ENCODE data around the gene B3GNT3. TPM values are rescaled to one million over a fixed set of nuclear protein-coding genes. Genes with fewer than 3 reads are reported as not detected.

B3GNT3 gene
- total and polyA plus RNA-seq, 2 of the 8 experiments (the other 6 are each of a cell fraction or from before 2014, with no cell fraction given) = 1.5 TPM

- Histone ChIP-seq H3K23ac (ENCODE audit: insufficient read length) (no peak overlapping the region), H4K5ac (ENCODE audit: insufficient read length, low read depth, low read length) (no peak overlapping the region), H3K23me2 (ENCODE audit: low read depth, low read length) (no peaks in the 10 kb centered on the region; the same call in 1 of the 2 replicates), H3K4me1 (replicated peaks in 1 of 4; ENCODE audit: control insufficient read depth in 3 of 4, insufficient read depth in 4 of 4, low read length in 3 of 4) (peaks cover 0 to 9% (median 0%) of the 10 kb centered on the region in 4 experiments; a peak in 1 of 7 replicates), H2BK5ac (ENCODE audit: low read depth, low read length) (no peak overlapping the region), H3K27me3 (replicated peaks in 1 of 4; ENCODE audit: control insufficient read depth in 3 of 4, extremely low read depth in 1 of 4, insufficient read depth in 3 of 4, low read length in 3 of 4) (no peaks in the 10 kb centered on the region), H3K79me1 (ENCODE audit: low read depth, low read length) (no peaks in the 10 kb centered on the region; the same call in 1 of the 2 replicates), H2BK15ac (ENCODE audit: low read length) (no peak overlapping the region), H3K79me2 (ENCODE audit: control insufficient read depth in 1 of 2, insufficient read depth in 2 of 2, low read length in 2 of 2) (no peaks in the 10 kb centered on the region), H2AK5ac (ENCODE audit: low read depth, low read length) (no peak overlapping the region), H4K20me1 (replicated peaks in 1 of 2; ENCODE audit: control insufficient read depth in 1 of 2, insufficient read depth in 2 of 2, low read length in 2 of 2) (no peaks in the 10 kb centered on the region), H3K14ac (ENCODE audit: insufficient read length) (no peak overlapping the region), H4K8ac (ENCODE audit: extremely low read depth, insufficient read depth, low read length) (no peak overlapping the region; the same call in 1 of the 2 replicates), H3K4ac (replicated peaks; ENCODE audit: insufficient read length, low read depth, low read length) (no peak overlapping the region), H3K9ac (replicated peaks in 1 of 4; ENCODE audit: extremely low read depth in 1 of 4, low read depth in 3 of 4, low read length in 3 of 4) (no peak overlapping the region), H3K27ac (ENCODE audit: low read depth, low read length) (no peak overlapping the region), H4K91ac (replicated peaks; ENCODE audit: insufficient read length, low read length) (no peak overlapping the region), H2BK12ac (ENCODE audit: low read depth, low read length) (no peak overlapping the region), H3K56ac (replicated peaks; ENCODE audit: insufficient read length, low read depth, low read length) (no peak overlapping the region), H3K4me2 (ENCODE audit: insufficient read depth in 1 of 2, low read depth in 2 of 2, low read length in 2 of 2) (no peak overlapping the region), H2AFZ (ENCODE audit: low read length) (no peak overlapping the region), H3K9me3 (ENCODE audit: insufficient read depth in 2 of 2, low read depth in 1 of 2, low read length in 1 of 2) (no peaks in the 10 kb centered on the region), H2BK120ac (replicated peaks; ENCODE audit: low read depth, low read length) (no peak overlapping the region), H3K18ac (ENCODE audit: extremely low read depth, low read length) (no peak overlapping the region), H3K4me3 (ENCODE audit: extremely low read depth in 1 of 4, insufficient read depth in 2 of 4, low read depth in 3 of 4, low read length in 4 of 4) (no peak overlapping the region), H3K36me3 (ENCODE audit: control insufficient read depth in 2 of 4, insufficient read depth in 4 of 4, low read length in 3 of 4) (no peaks in the 10 kb centered on the region), H2BK20ac (ENCODE audit: low read length) (no peak overlapping the region)
- TF ChIP-seq CTCF (IDR thresholded peaks at IDR 0.05; ENCODE audit: control extremely low read depth in 1 of 3, insufficient read depth in 1 of 3, low read depth in 1 of 3, low read length in 3 of 3) (peak in 1 of 3 experiments; percentile 32; a peak in 1 of 4 replicates), JUND (IDR thresholded peaks at IDR 0.05; ENCODE audit: low read length) (no peak)
- DNase-seq (ENCODE audit: low read depth in 1 of 2, low spot score in 2 of 2) = no peak
- WGBS, 2 experiments (ENCODE audit: extremely low coverage in 1 of 2, insufficient coverage in 1 of 2, insufficient read length in 1 of 2, insufficient replicate concordance in 2 of 2, low coverage in 1 of 2, low lambda C conversion rate in 2 of 2, missing lambda C conversion rate in 1 of 2) = 69% methylated on average over 5 of the region's 5 CpGs; no CpG with 5 or more reads in 1 of the 2 experiments
- no peak for FAIRE-seq
- ChIA-PET CTCF (ENCODE audit: partially characterized antibody) (interaction anchor here (0.7 to 4.1 kb wide), 22 partner anchors 8 to 259 kb away, joined by 3 to 23 read pairs (median 4); no protein-coding TSS in a partner anchor), POLR2A (ENCODE audit: partially characterized antibody) (interaction anchor here (0.9 to 4.2 kb wide), 4 partner anchors 14 to 110 kb away, joined by 3 to 21 read pairs (median 5); partner anchors contain the start of gene RPL18A)
Observed at GRCh38 chr19:17754634-17755442, 40.1 kb upstream of the B3GNT3 start.
